Upper lobe of right lung (tissue), 1 donor: ENCODE data around the gene NR1I2. TPM values are rescaled to one million over a fixed set of nuclear protein-coding genes. Genes with fewer than 3 reads are reported as not detected.

ENCODE experiments used
- ATAC-seq: fragments of 200-7000 bp; cut with Tn5 transposase; one replicate; pipeline ENCODE4 v1.9.1; 2020; ENCODE audit warnings: mild to moderate bottlenecking, moderate library complexity
- DNase-seq: peaks from one replicate; pipeline ENCODE4 v3.0.0-alpha.2; 2020
- H3K27ac ChIP-seq: fragments of 200-600 bp; one replicate; pipeline ENCODE4 v1.8.0; 2022
- H3K27me3 ChIP-seq: fragments of 200-600 bp; one replicate; pipeline ENCODE4 v1.8.0; 2022; ENCODE audit warnings: mild to moderate bottlenecking
- H3K36me3 ChIP-seq: fragments of 200-600 bp; one replicate; pipeline ENCODE4 v1.8.0; 2022
- H3K4me1 ChIP-seq: fragments of 200-600 bp; one replicate; pipeline ENCODE4 v1.8.0; 2022
- H3K4me3 ChIP-seq: fragments of 200-600 bp; one replicate; pipeline ENCODE4 v1.8.0; 2022; ENCODE audit warnings: mild to moderate bottlenecking
- H3K9me3 ChIP-seq: fragments of 200-600 bp; one replicate; pipeline ENCODE4 v1.8.0; 2022
- intact Hi-C: fragments of 100-400 bp; cut with DNase I; formaldehyde crosslinking; loops from one replicate; pipeline ENCODE4 v1.11.0; 2022
- total RNA-seq: library from RNA; stranded (reverse); fragmentation: NEBNext Ultra II Directional; extraction: Animal tissue kit (Norgen Biotek cat#: 25700); gene quantifications from one replicate; pipeline ENCODE4 v1.2.1, GENCODE V29; 2021
- TF ChIP-seq, protein P1 (sequence below): fragments of 200-600 bp; IDR thresholded peaks from one replicate; pipeline ENCODE4 v1.8.0; 2022; ENCODE audit warnings: antibody characterized with exemption
- donor health status: DM: no; HTN: yes; CAD: no; lungs with severe emphysema.

Gene NR1I2
- total RNA-seq, 1 donor from 2014 or later, result not detected

DNA sequence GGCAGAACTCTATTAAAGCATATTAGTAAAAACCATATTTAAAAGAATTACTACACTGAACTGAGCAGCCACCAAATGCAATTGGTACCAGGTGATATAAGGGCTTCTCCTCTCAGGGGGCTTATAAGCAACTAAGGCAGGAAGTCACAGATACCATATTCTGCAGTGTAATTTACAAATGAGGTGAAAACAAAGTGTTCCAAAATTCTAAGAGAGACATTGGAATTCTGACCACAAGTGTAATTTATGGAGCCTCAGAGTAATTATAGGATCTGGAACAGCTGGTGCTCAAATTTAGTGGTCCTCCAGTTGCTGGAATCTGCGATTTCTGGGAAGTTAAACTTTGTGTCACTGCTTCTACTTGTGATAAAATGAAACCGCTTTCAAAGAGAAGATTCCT, 3.1 kb upstream of the NR1I2 start:
- DNase-seq (no peak), ATAC-seq (no peak)
- no peaks in the 10 kb centered on the region for H3K9me3 ChIP-seq
- TF ChIP-seq, protein P1, sequence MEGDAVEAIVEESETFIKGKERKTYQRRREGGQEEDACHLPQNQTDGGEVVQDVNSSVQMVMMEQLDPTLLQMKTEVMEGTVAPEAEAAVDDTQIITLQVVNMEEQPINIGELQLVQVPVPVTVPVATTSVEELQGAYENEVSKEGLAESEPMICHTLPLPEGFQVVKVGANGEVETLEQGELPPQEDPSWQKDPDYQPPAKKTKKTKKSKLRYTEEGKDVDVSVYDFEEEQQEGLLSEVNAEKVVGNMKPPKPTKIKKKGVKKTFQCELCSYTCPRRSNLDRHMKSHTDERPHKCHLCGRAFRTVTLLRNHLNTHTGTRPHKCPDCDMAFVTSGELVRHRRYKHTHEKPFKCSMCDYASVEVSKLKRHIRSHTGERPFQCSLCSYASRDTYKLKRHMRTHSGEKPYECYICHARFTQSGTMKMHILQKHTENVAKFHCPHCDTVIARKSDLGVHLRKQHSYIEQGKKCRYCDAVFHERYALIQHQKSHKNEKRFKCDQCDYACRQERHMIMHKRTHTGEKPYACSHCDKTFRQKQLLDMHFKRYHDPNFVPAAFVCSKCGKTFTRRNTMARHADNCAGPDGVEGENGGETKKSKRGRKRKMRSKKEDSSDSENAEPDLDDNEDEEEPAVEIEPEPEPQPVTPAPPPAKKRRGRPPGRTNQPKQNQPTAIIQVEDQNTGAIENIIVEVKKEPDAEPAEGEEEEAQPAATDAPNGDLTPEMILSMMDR, result no peak
- intact Hi-C loops, result no loop called here
- H3K4me1 ChIP-seq, result no peaks in the 10 kb centered on the region
- no peak overlapping the region for H3K27ac ChIP-seq
- no peak overlapping the region for H3K4me3 ChIP-seq
- no peaks in the 10 kb centered on the region for H3K27me3 ChIP-seq
- no peaks in the 10 kb centered on the region for H3K36me3 ChIP-seq

DNA sequence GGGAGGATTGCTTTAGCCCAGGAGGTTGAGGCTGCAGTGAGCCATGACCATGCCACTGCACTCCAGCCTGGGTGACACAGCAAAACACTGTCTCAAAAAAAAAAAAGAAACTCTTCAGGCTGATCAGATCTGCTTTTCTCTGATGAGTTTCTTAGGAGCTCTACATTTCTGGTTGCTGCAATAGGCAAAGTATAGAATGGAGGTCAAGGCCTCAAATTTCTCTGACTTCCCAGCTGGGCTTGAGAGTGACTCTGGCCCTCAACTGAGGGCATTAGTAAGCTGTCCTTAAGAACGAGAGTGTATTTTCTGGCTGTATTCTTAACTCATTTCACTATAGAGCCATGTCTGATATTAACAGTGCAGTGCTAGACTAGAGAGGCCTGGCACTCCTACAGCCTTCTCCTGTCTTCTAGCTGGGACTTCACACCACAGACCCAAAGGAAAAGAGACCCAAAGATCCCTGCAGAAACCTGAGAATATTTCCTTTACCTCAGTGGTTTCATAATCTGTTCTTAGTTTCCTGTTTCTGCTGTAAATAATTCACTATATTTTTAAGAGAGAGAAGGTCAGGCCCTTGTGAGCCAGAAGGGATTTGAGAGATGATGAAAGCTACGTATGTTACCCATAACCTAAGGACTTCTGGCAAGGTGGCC, 2.0 kb upstream of the NR1I2 start:
- DNase-seq (no peak), ATAC-seq (no peak)
- Histone ChIP-seq H3K27me3 (no peaks in the 10 kb centered on the region), H3K36me3 (no peaks in the 10 kb centered on the region), H3K27ac (no peak overlapping the region), H3K4me3 (no peak overlapping the region), H3K9me3 (no peaks in the 10 kb centered on the region), H3K4me1 (no peaks in the 10 kb centered on the region)
- TF ChIP-seq, protein P1, result no peak
- intact Hi-C loops, result no loop called here

DNA sequence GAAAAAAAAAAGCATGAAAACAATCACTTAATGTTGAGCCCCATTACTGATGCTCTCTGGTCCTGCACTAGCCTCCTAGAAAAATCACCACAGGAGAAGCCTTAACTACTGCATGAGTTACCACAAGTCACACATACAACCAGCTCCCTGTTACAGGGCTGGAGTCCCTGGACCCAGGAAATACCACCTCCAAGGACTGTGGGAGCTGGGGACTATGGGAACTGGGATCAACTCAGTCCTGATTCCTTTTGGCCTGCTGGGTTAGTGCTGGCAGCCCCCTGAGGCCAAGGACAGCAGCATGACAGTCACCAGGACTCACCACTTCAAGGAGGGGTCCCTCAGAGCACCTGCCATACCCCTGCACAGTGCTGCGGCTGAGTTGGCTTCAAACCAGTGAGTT, 559 bp downstream of the NR1I2 start:
- Histone ChIP-seq H3K36me3 (no peaks in the 10 kb centered on the region), H3K27ac (no peak overlapping the region), H3K4me1 (no peaks in the 10 kb centered on the region), H3K9me3 (no peaks in the 10 kb centered on the region), H3K4me3 (no peak overlapping the region), H3K27me3 (no peaks in the 10 kb centered on the region)
- ATAC-seq (no peak), DNase-seq (no peak)
- TF ChIP-seq, protein P1, result no peak
- intact Hi-C loops, result no loop called here

DNA sequence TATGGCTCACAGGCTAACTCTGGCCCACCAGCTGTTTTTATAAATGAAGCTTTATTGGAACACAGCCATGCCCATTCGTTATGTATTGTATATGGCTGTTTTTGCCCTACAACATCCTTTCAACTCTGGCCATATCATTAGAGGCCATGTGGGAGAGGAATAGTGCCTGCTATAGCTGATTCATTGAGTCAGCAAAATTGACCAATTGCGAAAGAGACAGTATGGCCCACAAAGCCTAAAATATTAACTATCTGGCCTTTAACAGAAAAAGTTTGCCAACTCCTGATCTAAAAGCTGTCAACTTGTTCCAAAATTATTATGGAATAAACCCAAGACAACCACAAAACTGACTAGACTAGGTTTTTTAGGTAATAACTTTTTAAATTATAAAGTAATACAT, 1.4 kb downstream of the NR1I2 start:
- no peak overlapping the region for H3K4me3 ChIP-seq
- no peak for DNase-seq
- intact Hi-C loops, result no loop called here
- no peaks in the 10 kb centered on the region for H3K9me3 ChIP-seq
- H3K27ac ChIP-seq, result no peak overlapping the region
- no peaks in the 10 kb centered on the region for H3K36me3 ChIP-seq
- ATAC-seq, result no peak
- TF ChIP-seq, protein P1, result no peak
- no peaks in the 10 kb centered on the region for H3K27me3 ChIP-seq
- H3K4me1 ChIP-seq, result no peaks in the 10 kb centered on the region

DNA sequence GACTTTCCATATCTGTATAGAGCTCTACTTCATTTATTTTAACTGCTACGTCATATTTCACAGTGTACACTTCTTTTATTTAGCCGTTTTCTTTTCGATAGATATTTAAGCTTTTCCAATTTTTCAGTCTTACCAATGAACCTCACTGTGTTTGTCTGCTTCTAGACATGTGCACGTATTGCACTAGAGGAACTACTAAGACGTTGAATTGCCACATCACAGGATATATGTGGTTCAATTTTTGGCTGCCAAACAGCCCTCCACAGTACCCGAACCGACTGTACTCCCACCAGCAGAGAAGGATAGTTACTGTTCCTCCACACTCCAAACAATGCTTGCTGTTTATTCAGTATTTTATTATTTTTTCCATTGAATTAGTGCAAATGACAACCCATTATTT, 2.0 kb downstream of the NR1I2 start:
- Histone ChIP-seq H3K36me3 (no peaks in the 10 kb centered on the region), H3K9me3 (no peaks in the 10 kb centered on the region), H3K27ac (no peak overlapping the region), H3K4me3 (no peak overlapping the region), H3K4me1 (no peaks in the 10 kb centered on the region), H3K27me3 (no peaks in the 10 kb centered on the region)
- TF ChIP-seq, protein P1, result no peak
- peak; percentile 32 for ATAC-seq
- no peak for DNase-seq
- intact Hi-C loops, result no loop called here

DNA sequence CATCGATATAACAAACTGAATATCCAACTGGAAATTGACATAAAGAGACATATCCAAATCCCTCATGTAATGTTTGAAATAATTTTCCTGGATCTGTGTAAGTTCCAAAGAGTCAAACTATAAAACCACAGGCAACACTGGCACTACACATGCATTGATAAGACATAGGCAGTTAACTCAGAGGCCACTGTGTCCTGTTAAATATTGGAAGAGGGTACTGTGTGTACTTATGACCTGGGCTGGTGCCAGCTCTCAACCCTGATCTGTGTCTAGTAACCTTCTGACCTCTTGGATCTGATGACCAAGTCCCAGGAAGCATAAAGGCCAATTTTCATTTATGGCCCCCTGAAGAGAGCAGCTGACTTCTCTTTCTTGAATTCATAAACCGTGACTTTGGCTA, 4.5 kb downstream of the NR1I2 start:
- no peak for DNase-seq
- H3K27me3 ChIP-seq, result no peaks in the 10 kb centered on the region
- H3K4me3 ChIP-seq, result no peak overlapping the region
- intact Hi-C loops, result no loop called here
- TF ChIP-seq, protein P1, result no peak
- no peaks in the 10 kb centered on the region for H3K9me3 ChIP-seq
- H3K4me1 ChIP-seq, result no peaks in the 10 kb centered on the region
- no peak for ATAC-seq
- H3K36me3 ChIP-seq, result no peaks in the 10 kb centered on the region
- no peak overlapping the region for H3K27ac ChIP-seq
